ENCODE data around the gene SLC24A3.

The SLC24A3 gene

DNA sequence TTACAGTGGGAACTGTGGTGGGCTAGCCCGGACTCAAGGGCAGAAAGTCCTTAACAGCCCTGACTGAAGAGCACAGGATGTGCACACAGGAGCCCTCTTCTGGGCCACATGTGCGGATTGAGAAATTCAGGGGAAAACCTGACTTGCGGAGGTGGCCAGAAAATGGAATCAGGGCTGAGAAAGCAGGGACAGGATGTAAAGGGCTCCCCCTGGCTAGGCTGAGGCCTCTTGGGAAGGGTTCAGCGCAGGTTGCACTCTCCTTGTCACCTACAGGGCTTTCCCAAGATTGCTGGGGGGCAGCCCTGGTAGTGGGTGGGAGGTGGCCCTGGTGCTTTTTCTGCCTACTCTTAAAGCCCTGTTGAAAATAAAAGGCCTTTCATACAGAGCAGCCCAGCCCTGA is 251.2 kb downstream of the SLC24A3 start:
- no peak for DNase-seq

DNA sequence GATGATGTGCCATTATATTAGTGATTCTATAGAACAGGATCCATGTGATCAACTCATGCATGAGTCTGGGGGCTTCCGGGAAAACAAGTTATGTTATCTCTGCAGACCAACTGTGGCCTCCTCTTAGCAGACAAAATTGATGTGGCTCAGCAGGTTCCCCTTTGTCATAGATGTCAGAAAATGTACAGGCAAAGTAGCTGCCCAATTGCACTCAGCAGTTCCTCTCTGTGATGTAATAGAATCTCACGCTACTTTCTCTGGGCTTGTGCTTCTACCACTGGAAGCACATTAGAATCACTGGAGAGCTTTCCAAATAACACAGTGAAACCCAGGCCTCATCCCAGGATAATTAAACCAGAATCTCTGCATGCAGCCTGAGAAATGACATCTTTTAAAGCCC is 253.1 kb downstream of the SLC24A3 start:
- DNase-seq: no peak

DNA sequence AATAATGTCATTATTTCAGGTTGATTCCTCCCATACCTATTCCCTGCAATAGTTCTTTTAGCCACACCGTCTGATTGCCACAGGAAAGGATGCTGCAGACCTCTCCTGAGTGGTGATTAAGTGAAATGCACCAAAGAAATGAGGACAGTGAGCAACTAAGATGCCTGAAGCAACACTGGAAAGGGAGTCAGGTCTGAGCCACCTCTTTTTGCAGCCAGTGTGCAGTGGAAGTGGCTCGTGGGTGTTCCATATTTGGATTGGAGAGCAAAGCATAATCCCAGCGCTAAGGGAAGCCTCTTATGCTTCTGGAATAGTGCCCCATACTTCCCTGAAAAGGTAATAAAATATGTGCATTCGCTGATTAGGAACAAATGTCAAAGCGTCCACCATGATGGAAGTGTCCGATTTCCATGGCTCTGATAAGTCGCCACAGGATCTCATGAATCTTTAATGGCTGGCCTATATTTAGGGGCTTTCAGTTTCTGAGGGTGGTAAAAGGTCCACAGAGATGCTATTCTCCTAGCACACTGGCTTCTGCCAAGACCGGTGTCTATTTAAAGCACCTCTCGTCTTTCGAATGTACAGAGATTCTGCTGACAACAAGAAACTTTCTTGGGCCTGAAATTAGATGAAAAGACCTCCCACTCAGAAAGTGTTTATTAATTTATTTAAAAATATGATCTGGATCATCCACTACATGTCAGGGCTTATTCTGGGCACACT is 253.9 kb downstream of the SLC24A3 start:
- DNase-seq: no peak

DNA sequence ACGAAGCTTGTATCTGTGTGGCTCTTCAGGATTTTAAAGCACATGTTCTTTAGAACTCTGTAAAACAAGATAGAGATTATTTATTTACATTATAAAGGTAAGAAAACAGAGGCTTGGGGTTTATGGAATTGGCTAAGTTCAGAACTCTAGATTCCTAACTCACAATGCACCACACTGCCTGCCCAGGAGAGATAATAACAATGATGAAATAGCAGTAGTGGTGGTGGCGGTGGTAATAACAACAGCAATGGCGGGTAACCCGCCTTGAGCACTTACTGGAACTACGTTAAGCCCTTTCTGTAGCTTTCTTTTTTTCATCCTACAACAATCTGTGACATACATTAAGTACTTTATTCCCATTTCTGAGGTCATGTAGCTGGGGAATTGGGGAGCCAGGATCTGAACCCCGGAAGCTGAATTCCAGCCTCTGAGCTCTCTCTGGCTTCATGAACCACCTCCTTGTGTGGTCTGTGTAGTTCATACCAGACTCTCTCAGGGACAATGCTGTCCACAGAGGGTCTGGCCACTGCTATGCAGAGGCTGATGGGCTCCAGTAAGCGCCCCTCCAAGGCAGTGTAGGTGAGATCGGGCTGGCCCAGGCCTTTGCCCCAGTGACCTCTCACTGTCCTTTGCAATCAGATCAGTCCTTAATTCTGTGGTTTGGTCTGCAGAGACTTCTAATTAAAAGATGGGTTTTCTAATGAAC is 260.9 kb downstream of the SLC24A3 start:
- no peak for DNase-seq

DNA sequence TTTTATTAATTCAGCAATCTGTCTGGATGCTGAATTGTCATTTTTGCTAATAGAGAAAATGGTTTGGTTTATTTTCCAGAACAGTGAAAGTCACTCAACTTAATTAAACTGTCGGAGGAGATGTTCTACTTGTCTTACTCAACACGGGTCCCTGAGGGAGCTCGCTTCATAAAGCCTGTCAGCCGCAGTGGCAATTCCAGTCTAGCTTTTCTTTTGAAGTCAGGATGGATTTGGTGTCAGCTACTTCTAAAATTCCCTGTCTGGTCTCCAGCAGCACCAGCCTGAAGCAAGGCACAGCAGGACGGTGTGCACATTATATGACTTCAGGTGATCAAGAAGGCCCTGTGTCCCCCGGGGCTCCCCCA is 261.5 kb downstream of the SLC24A3 start:
- no peak for DNase-seq

DNA sequence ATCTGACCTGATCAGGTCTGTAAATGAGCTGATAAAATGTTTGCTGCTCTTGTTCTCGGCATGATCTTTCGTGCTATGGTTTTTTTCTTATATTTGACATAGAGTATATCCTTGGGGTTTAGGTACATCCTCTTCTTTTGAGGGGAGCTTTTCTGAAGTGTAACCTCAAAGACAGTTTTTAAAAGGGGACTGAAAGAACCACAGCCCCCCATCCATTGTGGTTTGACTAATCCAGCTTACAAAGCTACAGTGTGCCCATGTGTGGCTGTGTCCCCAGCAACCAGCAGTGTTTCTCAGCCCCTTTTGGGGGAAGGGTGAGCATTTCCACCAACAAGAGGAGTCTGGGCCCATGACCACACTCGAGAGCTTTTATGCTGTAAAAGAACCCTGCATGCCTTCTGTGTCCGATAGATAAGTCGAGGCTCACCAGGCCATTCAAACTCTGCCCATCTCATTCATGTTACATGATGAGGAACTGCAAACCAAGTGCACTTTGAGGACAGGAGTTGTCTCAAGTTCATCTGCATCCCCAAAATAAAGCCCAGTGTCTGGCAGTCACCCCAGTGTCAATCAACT is 266.0 kb downstream of the SLC24A3 start:
- DNase-seq: no peak

DNA sequence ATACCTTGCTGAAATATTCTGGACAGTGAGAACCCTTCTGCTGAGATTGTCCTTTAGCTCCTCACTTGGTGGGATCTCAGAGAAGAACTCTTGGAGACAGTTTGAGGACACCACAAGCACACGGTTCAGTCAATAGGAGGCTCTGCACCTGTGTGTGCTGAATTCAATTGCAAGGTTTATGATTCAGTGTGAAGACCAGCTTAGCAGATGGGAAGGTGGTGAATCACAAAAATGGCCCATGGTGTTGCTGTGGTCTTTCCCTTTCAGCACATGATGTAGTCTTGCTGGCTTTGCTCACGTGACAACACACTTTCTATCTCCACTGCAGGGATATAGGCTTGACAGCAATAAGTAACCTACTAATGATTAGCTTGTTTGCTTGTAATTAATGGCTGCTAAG is 270.3 kb downstream of the SLC24A3 start:
- DNase-seq: no peak

DNA sequence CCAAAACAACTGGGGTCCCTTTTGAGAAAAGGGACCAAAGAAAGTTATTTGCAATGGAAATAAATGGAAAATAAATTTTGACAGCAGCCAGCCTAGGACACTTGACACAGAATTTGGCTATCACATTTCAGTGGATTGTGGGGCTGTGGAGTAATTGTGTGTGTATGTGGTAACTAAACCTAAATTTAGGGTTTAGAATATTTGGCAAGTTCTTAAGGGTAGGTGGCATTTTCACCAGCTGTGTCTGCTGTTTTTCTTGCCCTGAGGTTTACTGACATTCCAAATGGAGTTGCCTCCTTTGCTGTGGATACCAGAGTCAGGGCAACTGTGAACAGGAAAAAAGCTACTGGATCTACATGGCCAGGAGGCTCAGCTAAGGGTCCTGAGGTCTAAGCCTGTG is 270.9 kb downstream of the SLC24A3 start:
- no peak for DNase-seq

DNA sequence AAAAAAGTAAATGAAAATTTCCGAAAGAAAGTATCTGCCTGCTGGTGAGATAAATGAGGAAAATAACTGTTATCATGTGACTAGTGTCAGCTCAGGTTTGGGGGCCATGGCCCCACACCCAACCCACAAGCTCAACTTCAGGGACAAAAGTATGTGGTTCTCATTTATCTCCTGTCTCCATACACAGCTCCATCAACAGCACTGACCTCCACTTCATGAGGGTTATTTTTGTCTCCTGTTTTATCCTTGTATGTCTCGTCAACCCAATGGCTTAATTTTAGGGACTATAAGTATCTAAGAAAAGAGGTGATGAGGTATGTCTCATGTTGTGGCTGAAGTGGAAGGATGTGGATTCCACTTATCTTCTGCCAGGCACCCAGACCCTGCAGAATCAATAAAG is 274.0 kb downstream of the SLC24A3 start:
- no peak for DNase-seq

DNA sequence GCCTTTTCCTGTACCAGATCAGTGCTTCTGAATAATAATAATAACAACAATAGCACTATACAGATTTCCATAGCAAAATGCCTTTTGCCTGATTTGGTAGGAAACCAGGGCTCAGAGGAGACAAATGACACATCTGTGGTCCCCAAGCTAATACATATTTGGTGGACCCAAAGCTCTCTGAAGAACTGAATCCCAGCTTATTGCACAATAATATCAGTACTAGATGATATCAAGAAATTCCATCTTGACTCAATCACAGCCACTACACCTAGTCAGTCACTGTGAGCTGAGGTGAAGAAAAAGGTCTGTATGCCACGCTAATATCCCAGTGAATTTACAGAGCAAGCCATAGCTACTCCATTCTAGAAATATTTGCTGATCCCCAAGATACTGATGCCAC is 275.0 kb downstream of the SLC24A3 start:
- no peak for DNase-seq

DNA sequence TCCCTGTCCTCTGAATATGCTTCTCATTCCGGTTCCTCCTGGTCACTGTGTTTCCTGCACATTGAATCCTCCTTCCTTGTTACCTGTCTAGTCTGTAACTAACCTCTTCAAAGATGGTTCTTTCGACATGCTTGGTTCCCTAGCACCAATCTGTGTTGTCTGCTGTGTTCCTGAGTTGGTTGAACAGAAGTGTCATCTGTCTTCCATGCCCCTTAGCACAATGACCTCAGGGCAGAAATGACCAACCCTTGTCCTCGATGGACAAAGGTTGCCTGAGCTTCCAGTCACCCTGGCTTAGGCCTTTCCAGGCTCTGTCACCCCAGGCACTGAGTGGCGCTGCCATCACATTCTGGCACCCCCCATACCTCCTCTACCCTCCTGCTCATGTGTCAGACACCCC is 278.8 kb downstream of the SLC24A3 start:
- no peak for DNase-seq

DNA sequence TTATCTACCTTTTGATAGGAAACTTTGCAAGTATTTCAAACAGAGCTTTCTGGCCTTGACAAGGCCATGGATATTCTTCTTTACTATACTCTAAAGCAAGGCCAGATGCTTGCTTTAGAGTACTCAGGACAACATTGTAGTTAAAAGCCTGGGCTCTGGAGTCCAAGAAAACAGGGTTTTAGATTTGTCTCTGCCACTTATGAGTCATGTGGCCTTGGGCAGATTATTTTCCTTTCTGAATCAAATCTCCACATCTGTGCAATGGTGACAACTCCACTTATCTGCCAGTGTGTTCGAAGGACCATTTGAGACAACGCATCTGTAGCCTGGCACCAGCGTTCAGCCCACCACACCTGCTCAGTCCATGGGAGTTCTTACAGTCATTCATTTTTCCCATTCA is 279.7 kb downstream of the SLC24A3 start:
- no peak for DNase-seq

DNA sequence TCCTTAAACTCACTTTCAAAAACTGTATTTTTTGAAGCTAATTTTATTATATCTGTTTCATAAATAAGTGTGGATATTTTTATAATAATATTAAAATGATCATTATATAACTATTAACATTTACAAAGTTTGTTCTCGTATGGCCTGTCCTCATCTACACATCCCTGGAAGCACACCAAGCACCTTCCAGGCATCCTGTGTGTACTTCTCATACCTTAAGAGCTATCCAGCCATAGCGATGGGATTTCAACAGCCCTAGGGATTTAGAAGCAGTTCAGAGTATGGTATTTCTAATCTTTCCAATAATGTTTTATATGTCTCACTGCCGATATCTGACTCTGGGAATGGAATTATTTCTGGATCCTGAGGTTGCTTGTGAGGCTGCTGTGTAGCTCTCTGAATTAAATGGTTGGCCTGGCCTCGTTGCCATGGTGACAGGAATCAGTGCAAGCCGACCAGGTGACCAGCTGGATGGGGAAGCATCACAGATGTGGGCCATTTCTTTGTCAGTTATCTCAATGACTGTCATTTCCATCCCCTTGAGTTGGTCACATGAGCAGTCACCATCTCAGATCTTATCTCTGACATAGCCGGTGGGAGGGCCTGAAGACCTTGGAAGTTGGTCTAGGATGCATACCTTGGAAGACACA is 280.4 kb downstream of the SLC24A3 start:
- DNase-seq: no peak

DNA sequence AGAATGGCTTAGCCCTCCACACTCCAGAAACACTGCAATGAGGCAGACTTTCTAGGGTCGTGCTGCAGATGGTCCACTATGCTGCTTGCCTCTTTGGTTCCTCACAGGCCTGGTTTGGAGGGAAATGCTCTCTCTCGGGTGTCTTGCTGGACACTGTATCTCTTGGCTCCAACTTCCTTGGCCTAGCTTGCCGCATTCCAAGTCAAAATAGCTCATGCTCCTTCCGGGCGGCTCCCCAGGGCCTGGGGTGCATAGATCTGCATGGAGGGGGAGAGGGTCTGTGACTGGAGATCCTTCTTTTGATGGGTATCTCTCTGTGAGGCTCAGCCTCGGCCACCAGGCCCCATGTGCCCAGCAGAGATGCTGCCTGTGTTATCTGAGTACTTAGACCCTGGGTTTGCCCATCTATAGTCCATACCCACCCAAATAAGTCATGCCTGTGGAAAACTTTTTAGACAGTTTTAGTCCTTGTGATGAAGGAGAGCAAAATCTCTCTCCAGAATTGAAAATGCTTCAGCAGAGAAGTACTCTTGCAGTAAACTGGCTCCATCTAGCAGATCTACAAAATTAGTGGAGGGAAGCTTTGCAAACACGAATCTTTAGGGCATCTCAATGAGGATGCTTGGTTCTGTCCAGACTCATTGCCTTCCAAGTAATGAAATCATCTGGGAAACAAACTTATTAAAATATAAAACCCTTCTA is 281.5 kb downstream of the SLC24A3 start:
- DNase-seq: no peak

DNA sequence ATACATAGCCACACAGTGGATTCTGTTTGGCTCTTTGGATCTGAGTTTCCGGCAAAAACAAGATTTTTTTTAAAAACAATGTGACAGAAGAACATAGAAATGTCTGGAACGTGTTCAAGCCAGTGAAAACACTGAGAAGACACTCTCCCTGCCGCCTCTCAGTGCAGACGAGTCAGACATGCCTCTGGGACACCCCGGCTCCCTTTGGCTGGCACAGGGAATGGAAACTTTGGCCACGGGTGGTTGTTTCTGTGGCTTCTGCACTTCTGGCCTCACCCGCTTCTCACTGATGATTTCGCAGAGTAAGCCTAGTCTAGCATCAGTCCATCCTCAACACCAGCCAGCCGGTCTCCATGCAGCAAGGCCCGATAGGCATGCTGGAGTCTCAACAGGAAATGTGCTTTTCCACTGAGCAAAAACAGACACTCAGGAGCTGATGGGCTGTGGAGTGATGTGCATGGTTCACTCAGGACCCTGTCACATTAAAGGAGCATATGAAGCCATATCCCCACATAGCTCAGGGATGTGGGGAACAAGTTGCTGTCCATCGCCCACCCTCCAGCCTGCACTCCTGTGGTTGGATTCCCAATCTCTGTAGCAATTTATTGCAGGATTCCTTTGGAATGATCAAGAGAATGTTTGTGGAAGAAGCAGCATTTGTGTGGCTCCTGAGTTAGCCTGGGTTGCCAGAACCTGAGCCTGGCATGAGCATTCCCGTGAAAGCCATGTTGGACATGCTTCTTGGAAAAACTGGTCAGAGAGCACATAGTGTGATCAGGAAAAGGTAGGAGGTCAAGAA is 283.7 kb downstream of the SLC24A3 start:
- no peak for DNase-seq

DNA sequence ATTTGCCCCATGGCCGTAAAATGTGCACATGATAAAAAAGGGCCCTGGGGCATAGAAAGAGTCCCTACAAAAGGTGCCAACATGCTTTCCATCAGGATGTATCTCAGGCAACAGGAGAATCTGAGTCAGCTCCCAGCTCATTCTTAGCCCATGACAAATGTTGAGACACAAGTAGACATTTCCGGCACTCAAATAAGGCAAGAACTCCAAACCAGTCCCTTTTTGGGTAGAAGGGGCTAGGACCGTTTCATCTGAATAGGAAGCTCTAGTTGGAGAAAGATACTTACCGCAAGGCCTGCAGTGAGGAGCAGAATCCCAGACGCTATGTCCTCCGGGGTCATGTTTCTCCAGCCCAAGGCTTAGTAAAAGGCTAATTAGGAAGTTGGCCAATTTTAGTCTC is 284.6 kb downstream of the SLC24A3 start:
- no peak for DNase-seq

DNA sequence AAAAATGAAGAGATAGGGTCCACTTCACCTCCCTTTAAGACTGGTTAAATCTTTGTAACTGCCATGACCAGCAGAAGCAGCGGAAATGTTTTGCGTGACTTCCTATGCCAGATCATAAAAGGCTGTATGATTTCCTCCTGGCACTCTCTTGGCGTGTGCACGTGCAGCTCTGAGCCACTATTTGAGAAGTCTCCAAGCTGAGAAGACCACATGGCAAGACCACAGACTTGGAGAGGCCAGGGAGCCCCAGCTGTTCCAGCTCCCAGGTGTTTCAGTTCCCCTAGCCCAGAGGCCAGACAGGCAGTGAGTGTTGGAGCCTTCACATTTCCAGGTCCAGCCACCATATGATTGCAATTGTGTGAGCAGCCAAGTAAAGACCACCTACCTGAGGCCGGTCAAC is 286.3 kb downstream of the SLC24A3 start:
- DNase-seq: no peak

DNA sequence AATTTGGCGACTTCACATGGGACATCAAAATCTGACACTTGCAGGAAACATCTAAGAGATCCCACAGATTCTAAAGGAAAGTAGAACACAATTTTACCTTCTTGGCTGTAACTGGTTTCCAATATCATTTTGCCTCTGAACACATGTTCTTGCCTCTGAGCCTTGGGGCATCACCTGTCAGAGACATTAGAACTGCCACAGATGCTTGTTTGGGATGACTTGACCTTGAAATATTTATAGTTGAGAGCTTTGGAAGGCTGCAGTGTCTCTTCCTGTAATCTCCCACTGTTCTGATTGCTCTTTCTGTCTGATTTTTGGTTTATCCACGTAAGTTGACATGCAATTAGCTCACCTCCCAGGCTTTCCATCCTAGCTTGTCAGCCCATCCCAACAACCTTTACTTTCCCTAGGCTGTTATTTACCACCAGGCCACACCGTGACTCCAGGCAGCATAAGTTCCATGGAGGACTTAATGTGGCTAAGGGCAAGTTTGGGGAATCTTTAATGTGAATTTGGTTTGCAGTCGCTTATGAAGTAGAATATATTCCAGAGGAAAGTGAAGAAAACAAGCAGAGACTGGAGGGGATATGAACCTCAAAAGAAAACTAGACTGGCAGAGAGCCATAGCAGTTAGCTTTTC is 289.2 kb downstream of the SLC24A3 start:
- no peak for DNase-seq

DNA sequence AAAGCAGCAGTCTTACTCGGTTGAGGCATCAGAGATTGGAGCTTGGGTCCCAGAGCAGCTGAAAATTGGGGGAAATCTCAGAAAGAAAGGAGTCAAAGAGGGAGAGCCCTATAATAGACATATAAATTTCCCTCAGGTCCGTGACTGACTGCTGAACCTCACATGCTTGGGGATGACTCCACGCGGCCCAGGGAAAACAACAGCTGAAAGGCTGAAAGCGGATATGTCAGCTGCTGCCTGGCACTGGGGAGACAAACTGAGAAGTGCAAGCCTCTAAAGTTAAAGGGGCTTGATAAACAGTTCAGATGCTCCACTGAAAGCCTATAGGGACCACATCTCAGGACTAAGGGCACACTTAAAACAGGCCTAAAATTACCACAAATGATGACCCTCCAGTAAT is 289.7 kb downstream of the SLC24A3 start:
- DNase-seq: no peak

DNA sequence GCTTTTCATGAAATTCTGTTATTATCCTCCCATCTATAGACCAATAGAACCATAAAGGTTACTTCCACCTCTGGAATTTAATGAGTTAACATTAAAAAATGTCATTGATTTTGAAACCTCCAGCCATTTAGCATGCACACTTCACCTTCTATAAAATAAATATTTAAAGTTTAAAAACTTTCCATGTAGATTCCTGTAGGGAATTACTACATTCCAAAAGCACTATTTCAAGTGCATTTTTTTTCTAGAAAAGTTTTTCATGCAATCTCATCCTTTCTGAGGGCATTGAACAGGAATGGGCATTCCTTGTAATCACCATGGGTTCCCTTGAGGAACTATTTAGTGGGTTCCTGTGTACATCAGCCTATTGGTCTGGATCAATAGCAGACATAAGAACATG is 291.8 kb downstream of the SLC24A3 start:
- DNase-seq: no peak

DNA sequence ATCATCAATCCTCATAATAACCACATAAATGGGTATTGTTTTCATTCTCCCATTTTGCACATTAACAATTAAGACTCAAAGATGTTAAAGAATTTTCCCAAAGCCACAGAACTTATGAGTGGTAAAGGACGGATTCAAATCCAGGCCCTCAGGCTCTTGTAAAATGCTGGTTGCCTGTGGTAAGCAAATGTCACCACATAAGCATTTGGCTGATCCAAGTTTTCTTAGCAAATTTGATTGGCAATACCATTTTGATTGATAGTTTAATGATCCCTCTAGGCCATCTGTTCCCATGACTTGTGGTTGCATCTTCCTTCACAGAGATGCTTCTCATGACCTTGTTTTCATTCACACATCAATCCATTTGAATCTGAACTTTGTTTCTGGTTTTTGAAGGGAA is 293.6 kb downstream of the SLC24A3 start:
- DNase-seq: no peak

DNA sequence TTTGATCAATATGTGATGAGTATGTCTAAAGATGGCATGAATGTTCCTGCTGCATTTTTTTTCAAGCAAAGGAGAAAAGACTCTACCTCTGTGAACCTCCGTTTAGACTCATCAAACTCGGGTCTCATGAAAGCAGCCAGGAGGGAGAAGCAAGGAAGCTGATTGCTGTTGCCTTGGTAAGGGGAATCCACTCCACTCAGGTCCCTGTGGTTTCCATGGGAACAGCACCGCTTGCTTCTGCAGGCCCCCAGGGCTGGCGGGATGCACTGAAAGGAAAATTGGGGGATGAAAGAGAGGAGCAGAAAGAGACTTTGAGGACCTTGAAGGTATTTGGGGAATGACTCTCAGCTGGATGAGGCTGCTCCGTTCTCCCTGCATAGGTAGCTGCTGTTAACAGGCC is 296.0 kb downstream of the SLC24A3 start:
- DNase-seq: no peak
